GM19025 (cell line): ENCODE measurements around the gene LCN9.
"Not testable (repeated sequence)": the region's sequence is repeated elsewhere in the genome, so short reads cannot be mapped to it uniquely, and the experiment has no call there.

Experiments
- ATAC-seq: cut with Tn5 transposase; IDR thresholded peaks from one replicate; pipeline ENCODE4 v1.9.1; 2021; ENCODE audit warnings: mild to moderate bottlenecking, low read depth, moderate library complexity; ENCODE audit not compliant: unreplicated experiment

The LCN9 gene

DNA sequence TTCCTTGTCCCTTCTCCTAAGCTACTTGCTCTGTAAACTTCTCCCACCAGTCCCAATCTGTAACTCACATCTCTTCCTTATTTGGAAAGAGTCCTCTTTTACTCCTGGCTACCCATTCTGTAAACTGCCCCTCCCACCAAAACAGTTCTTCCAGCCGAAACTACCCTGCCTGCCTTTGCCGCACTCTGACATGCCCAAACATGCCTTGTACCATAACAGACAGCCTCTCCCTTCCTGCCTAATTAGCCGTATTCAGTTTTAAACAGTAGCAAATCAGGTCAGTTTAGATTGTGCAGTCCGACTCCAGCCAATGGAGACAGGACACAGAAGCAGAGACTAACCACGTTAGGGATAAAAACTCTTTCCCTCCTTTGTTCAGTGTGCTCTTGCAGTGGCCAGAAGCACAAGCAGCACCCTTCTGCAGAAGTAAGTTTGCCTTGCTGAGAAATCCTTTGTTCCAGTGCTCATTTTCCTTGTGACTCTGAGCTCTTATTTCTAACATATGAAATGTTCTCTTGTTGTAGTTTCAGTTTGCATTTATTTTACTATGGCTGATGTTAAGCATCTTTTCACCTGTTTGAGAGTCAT lies 18.4 kb upstream of the LCN9 start:
- ATAC-seq = no peak

DNA sequence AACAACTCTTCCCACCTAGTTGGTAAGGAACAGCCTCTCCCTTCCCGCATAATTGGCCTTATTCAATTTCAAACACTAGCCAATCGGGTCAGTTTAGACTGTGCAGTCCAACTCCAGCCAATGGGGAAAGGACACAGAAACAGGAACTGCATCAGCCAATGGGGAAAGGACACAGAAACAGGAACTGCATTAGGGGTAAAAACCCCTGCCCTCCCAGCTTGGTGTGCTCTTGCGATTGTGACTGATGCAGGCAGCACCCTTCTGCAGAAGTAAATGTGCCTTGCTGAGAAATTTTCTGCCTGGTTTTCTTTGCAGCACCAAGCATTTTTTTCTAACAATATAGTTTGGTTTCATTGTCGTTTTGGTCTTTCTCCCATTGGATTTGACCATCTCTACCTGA lies 15.2 kb upstream of the LCN9 start:
- ATAC-seq = no peak

DNA sequence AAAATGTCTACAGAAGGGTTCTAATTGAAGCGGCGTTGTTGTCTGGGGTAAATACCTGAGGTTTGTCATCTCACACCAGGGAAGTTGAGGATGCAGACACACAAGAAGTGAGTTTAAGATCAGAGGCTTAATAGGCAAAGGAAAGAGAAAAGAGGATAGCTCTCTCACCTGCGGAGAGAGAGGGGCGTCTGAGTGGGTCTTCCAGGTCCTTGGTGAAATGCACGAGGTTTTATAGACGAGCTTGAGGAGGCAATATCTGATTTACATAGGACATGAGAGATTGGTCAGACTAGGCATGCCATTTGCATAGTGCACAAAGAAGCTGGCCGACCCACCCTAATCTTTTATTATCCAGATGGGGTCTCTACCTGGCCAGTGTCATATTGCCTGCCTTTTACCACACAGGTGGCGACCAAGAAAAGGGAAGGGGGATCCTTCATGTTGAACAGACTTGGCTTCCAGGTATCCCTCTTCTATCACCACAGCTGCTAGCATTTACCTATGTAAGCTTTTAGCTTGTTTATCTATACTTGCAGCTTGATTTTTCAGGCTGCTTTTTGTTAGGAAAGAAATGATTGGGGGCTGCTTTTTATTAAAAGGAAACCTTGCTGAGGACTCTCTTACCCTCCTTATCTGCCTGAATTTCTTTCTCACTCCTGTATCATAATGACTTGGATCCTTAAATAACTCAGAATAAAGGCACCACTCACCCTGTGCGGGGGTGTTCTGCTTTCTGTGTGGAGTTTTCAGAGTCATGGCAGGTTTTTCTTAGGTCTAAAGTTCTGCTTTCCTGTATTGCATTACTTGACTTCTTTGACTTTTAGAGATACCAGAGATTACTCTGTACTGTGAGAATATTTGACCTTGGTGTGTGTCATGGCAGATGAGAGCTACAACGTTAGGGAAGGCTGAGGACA lies 14.4 kb upstream of the LCN9 start:
- ATAC-seq = no peak

DNA sequence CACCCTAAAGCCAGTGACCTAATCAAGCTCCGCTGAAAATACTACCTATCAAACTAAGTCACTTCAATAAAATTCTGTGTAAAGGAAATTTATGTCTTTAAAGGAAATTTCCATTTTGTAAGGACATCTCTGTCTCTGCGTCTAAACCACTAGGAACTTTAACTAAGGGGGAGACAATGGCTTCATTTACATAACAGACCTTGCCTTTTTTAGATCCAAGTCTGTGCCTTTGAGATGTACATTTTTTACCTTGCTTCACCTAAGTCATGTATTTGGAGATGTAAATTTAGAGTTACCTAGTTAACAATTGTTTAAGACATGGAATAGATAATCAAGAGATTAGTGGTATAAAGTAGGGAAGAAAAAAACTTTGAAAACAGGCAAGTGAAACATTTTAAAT lies 13.6 kb upstream of the LCN9 start:
- ATAC-seq = no peak

DNA sequence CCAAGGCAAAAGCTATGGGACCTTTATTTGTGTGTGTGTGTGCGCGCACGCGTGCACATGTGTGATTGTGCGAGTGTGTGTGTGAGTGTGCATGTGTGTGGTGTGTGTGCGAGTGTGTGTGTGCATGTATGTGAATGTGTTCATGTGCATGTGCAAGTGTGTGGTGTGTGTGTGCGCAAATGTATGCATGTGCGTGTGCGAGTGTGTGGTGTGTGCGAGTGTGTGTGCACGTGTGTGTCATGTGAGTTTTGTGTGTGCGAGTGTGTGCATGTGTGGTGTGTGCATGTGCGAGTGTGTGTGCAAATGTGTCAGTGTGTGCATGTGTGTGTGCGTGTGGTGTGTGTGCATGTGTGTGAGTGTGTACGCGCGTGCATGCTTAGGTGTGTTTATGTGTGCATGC lies 12.7 kb upstream of the LCN9 start:
- no peak for ATAC-seq

DNA sequence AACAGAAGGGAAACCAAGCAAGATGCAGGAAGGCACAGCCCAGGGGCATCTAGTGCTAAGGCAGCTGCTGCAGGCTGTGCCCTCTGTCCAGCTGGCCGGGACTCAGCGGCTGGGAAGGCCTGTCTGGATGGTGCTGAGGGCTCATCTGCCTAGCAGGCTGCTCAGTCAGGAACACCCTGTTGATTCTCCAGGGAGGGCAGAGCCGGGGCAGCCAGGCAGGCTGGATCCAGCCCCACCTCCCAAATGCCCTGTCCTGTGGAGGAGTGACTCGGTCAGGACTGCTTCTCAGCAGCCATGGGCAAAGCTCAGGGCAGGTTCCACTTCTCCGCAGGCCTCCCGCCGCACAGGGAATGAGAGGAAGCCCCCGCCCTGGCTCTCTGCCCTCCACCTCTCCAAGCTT lies 7.8 kb upstream of the LCN9 start:
- ATAC-seq = no peak

DNA sequence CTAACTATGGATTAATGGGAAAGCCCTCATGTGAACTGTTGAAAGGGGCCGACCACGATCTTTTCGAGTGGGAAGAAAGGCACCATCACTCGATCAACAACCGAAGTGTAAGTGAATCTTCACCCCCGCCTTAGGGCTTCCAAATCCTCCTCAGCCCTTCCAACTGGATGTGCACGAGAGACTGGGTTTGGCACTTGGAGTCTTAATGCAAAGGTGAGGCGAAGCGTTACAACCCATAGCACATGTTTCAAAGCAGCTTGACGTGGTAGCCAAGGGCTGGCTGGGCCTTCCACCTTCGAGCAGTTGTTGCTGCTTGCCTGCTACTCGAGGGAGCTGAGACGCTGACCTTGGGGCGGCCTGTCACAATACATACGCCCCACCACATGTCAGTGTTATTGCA lies 5.7 kb upstream of the LCN9 start:
- ATAC-seq = no peak

DNA sequence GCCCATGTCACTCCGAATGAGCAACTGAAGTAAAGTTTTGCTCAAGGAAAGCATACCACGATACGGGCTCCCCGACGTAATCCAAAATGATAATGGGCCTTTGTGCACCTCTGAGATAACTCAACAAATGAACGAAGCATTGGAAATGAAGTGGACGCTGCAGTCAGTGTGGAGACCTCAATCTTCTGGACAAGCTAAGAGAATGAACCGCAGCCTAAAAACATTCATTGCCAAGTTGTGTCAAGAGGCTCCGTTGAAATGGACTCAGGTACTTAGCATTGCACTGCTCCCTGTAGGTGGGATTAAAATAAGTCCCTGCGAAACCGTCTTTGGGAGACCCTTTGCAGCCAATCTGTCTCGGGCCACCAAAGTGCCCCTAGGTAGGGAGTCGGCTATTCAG lies 3.9 kb upstream of the LCN9 start:
- ATAC-seq = no peak

DNA sequence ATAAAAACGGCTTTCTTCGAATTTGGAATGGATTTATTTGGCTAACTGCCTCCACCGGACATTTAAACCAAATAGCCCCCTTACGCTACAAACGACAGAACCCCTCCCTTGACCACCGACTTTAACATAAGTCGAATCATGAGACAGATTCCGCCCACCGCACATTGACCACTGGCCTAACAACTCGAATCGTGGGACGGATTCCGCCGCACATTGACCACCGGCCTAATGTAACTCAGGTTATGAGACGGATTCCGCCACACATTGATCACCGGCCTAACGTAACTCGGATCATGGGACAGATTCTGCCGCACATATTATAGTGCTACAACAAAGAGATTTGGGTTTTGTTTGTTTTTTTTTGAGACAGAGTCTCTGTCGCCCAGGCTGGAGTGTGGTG lies 2.7 kb upstream of the LCN9 start:
- ATAC-seq = no peak

DNA sequence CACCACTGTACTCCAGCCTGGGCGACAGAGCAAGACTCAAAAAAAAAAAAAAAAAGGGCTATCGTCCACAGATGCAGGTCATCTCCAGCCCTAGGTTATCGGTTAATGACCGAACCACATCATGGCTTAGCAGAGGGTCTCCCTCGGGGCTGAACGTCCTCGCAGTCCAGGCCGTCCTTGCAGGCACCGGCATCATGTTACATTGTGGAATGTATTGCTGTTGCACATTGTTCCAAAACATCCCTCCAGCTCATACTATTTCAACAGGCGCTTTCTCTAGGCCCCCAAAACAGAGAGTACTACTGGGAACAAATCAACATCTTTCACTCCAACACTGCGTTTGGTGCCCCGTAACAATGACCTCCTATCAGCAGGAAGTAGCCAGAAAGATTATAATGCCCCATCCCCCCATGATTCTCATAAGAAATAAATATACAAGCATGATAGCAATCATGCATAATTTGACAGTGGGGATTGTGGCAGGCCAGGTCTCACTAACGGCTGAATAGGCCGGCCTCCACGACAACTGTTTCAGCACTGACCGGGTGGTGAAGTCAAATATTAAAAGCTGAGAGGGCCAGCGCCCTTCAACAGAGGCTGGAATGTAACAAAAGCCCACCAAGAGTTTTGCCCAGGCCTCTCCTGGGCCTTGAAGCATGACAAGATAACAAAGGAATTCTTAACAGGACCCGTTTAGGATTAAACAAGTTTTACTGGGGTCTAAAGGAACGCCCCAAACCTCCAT lies 1.1 kb upstream of the LCN9 start:
- ATAC-seq = no peak

DNA sequence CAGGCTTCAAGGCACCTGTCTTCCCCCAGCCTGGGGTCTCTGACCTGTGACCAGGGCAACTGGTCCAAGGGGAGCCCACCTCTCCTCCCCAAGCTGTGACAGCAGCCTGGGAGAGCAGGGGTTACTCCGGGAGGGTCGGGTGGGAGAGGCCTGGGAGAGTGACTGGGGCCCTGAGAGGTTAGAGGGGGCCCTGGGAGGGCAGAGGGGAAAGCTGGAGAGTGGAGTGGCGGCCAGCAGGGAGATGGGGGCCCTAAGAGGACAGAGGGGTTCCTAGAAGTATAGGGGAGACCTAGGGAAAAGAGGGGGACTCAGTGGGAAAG lies 302 bp downstream of the LCN9 start:
- ATAC-seq = no peak

DNA sequence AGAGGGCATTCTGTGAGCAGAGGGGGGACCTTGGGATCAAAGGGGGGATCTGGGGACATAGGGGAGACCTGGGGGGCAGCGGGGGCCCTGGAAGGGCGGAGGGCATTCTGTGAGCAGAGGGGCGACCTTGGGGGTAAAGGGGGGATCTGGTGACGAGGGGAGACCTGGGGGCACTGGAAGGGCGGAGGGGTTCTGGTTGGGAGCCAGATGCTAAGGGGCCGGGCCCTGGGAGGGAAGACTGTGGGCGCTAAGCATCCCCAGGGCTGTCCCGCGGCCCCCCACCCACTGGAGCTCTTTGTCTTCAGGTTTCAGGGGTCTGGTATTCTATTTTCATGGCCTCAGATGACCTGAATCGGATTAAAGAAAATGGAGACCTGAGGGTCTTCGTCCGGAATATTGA lies 748 bp downstream of the LCN9 start:
- ATAC-seq = no peak

DNA sequence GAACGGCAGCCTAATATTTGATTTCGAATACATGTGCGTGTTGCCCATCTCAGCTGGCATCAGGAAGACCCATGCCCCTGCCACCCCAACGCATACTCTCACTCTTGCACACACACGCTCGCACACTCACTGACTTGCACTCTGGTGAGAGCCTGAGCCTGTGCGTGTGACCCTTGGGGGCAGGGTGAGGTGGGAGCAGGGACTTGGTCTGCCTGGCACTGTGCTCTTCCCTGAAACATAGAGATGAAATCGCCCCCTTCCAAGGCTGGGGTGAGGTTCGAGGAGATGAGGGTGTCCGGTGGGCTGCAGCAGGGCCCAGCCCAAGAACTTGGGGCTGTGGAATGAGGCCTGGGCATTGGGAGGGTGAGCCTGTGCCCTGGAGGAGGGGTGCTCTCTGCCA lies 1.2 kb downstream of the LCN9 start:
- ATAC-seq = no peak

DNA sequence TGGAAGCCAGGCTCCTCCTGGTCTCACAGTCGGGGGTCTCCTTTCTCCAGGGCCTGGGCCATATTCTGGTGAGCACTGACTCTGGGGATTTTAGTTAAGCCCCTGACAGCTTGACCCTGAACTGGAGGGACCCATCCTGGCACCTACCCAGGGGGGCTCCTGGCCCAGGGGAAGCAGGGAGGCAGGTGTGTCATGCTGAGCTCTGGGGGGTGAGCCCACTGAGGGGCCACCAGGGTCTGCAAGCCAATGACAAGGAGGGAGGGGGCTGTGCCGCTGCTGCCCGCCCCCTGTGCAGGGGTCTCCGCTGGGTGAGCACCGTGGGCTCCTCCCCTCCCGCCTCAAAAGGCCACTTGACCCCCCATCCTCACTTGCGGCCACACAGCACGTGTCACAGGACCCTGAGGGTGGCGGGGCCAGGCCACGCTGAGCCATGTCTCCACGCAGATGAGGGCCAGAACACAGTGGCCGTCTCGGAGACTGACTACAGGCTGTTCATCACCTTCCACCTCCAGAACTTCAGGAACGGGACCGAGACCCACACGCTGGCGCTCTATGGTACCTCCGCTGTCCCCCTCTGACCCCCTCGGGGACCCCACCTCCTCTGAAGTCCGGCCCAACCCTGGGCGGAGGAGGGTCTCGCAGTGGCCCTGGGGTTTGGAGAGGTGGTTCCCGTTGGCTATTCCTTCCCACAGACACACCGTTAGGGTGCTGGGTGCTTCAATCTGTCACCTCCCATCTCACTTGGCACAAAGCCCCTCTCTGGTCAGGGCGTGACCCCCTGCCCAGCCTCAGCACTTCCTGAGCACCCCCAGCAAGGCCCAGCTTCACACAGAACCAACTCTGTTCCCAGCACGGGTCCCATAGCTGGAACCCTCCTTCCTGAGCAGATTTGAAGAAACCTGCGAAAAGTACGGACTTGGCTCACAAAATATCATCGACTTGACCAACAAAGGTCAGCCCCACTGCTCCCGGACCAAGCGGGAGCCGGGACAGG lies 2.0 kb downstream of the LCN9 start:
- ATAC-seq = no peak

DNA sequence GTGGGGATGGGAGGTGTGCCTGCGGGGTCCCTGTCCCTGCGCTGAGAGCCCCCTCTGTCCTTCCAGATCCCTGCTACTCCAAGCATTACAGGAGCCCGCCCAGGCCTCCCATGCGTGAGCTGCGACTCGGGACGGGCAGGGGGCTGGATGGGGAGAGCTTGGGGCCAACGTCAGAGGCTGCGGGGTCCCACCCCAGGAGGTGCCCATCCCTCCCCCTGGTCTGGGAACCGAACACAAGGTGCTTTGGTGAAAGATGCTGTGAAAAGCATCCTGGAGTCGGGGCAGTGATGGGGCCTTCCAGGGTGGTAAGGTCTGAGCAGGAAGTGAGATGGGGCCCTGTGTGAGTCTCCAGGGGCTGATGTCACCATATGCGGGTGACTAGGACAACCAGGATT lies 2.7 kb downstream of the LCN9 start:
- no peak for ATAC-seq

DNA sequence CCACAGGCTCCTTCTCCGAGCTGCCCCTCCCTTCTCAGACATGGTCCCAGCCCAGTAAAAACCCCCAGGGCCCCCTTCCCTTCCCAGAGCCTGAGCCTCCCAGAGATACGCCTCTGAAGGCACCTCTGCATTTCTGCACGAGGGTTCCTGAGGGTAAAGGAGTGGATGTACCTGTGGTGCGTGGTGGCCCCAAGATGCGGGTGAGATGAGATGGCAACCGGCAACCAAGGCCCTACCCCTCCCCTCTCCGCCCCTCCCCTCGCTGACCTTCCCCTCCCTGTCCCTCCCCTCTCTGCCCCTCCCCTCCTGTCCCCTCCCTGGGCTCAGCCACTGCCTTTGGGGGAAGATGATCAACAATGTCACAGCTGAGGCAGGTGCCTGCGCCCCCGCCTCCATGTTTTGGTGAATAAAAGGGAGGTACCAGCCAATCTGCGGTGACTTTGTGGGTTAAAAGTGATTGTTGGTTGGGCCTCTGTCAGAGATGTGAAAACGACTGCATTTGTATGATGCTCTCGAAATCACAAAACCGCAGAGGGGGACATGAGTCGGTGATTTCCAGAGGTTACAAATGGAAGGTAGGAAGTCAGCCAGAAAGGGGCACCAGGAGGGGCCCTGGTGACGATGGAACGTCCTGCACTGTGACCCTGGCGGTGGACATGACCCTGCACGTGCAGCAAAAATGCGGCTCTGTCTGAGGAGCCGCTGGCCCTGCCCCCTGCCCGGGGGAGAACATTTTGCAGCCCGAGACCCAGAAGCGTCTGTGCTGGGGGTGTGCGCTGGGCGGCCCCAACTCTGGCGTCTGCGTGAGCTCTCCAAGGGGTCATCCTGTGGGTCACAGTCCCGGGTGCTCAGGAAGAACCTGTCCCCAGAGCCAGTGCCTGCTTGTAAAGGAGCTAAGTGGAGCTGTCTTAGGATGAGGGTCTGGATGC lies 3.7 kb downstream of the LCN9 start:
- ATAC-seq = no peak

DNA sequence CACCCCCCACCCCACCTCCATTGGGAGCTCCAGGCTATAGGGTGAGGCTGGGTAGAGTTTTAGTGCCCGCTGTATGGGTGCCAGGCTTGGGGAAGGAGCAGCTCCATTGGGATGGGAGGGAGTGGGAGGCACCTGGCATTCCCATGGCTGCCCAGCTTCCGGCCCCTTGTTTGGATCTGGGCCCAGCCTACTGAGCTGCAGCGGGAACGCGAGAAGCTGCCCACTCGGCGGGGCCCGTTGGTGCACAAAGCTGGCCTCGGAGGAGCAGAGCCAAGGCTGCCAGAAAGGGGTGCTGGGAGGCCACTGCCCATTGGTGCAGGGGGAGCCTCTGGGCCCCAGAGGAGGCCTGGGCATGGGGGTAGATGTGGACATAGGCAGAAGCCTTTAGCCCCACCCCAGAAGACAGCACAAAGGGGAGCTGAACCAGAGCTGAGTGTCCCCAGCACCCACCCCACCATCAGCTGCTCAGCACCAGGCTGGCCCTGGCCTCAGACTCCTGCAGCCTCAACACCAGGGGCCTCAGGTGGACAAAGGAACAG lies 4.4 kb downstream of the LCN9 start:
- no peak for ATAC-seq

DNA sequence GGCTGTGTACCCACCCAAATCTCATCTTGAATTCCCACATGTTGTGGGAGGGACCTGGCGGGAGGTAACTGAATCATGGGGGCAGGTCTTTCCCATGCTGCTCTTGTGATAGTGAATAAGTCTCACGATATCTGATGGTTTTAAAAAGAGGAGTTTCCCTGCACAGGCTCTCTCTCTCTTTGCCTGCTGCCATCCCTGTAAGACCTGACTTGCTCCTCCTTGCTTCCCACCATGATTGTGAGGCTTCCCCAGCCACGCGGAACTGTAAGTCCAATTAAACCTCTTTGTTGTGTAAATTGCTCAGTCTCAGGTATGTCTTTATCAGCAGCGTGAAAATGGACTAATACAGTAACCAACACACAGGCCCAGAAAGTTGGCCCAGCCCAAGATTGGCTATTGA lies 5.9 kb downstream of the LCN9 start:
- ATAC-seq = not testable (repeated sequence)

DNA sequence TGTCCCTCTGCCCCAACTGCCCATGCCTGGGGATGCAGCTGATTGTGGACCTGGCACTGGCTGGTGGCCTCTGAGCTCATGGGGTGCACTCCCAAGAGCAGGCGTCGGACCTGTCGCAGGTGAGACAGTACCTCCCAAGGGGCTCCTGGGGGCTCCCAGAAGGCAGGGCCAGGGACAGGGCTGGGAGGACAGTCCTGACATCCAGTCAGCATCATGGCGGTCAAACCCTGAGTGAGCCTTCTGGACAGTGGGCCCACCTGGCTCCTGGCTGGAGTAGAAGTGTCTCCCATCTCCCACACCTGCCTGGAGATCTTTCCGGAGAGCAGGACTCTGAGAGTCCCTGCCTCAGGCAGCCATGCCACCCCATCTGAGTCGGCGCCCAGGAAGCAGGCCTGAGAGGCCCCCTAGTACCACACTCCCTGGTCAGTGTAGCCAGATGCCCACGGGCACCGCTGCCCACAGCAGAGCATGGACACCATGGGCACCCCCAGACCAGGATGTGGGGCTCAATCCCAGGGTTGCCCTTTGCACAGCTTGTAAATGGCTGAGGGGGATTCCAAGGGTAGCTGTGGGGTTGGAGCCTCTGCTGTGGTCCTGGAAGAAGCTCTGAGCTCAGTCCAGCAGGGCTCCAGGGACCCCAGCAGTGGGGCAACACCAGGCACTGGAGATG lies 6.6 kb downstream of the LCN9 start:
- ATAC-seq = no peak
